Measurements from ENCODE around the gene KCNQ1. TPM values are rescaled to one million over a fixed set of nuclear protein-coding genes. Genes with fewer than 3 reads are reported as not detected.

Gene KCNQ1
- total and polyA plus RNA-seq, 2 donors (not counting 1 experiment from before 2014, with no cell fraction given): 21.5 to 28.8 TPM

GRCh38 chr11:2594267-2594666, 149.5 kb downstream of the KCNQ1 start:
- no peak for DNase-seq
- H3K36me3 ChIP-seq (replicated peaks in 1 of 2; ENCODE audit: control extremely low read depth in 1 of 2, control insufficient read depth in 1 of 2, extremely low read depth in 1 of 2, insufficient read depth in 2 of 2, low read length in 1 of 2): peaks cover 0 to 15% of the 10 kb centered on the region in 2 experiments
- Mint-ChIP-seq H3K9me3 (ENCODE audit: insufficient read depth) (peaks cover 5% of the 10 kb centered on the region), H3K27ac (no peak overlapping the region), H3K4me3 (no peak overlapping the region), H3K4me1 (no peaks in the 10 kb centered on the region), H3K27me3 (no peaks in the 10 kb centered on the region)
- H2AFZ ChIP-seq (ENCODE audit: insufficient read depth, low read depth, low read length, poor library complexity, severe bottlenecking): no peak overlapping the region
- no peak for ATAC-seq (ENCODE audit: low read depth)
- H3K79me2 ChIP-seq (ENCODE audit: control insufficient read depth, insufficient read depth, low read length): no peaks in the 10 kb centered on the region
- H3K9ac ChIP-seq (ENCODE audit: low read length): no peak overlapping the region
- ChIA-PET POLR2A (no interaction called here), CTCF (no interaction called here)
- peaks cover 0 to 8% (median 2%) of the 10 kb centered on the region in 3 donors for H3K9me3 ChIP-seq (ENCODE audit: control extremely low read depth in 1 of 3, control insufficient read depth in 2 of 3, insufficient read depth in 1 of 3, low read length in 2 of 3)
- no peak overlapping the region for H3K4me3 ChIP-seq (ENCODE audit: control extremely low read depth in 1 of 5, extremely low read depth in 1 of 5, insufficient read depth in 1 of 5, low read depth in 2 of 5, low read length in 4 of 5)
- H3K4me1 ChIP-seq (ENCODE audit: control insufficient read depth in 2 of 2, insufficient read depth in 2 of 2, low read length in 2 of 2): no peaks in the 10 kb centered on the region
- H3K27ac ChIP-seq (ENCODE audit: low read length in 2 of 2): no peak overlapping the region
- intact Hi-C loops (cut with micrococcal nuclease): no loop called here
- no peak overlapping the region for H3K4me2 ChIP-seq (replicated peaks; ENCODE audit: low read depth, low read length, poor library complexity, severe bottlenecking)
- TF ChIP-seq EZH2 (IDR thresholded peaks at IDR 0.05; ENCODE audit: borderline replicate concordance, insufficient read depth, low read depth, low read length, poor library complexity, severe bottlenecking) (no peak), CTCF (IDR thresholded peaks at IDR 0.05) (no peak)
- no CpG with 5 or more reads among the region's 1 CpG for WGBS (ENCODE audit: insufficient coverage)
- H4K20me1 ChIP-seq (ENCODE audit: control insufficient read depth, insufficient read depth, low read length, poor library complexity, severe bottlenecking): no peaks in the 10 kb centered on the region
- no peaks in the 10 kb centered on the region for H3K27me3 ChIP-seq (replicated peaks in 1 of 4; ENCODE audit: control extremely low read depth in 1 of 4, control insufficient read depth in 3 of 4, insufficient read depth in 4 of 4, low read length in 3 of 4)

GRCh38 chr11:2595204-2595603, 150.4 kb downstream of the KCNQ1 start:
- H3K4me1 ChIP-seq (ENCODE audit: control insufficient read depth in 2 of 2, insufficient read depth in 2 of 2, low read length in 2 of 2): no peaks in the 10 kb centered on the region
- H4K20me1 ChIP-seq (ENCODE audit: control insufficient read depth, insufficient read depth, low read length, poor library complexity, severe bottlenecking): no peaks in the 10 kb centered on the region
- no peak overlapping the region for H3K4me2 ChIP-seq (replicated peaks; ENCODE audit: low read depth, low read length, poor library complexity, severe bottlenecking)
- ChIA-PET CTCF (no interaction called here), POLR2A (no interaction called here)
- TF ChIP-seq EZH2 (IDR thresholded peaks at IDR 0.05; ENCODE audit: borderline replicate concordance, insufficient read depth, low read depth, low read length, poor library complexity, severe bottlenecking) (no peak), CTCF (IDR thresholded peaks at IDR 0.05) (no peak)
- Mint-ChIP-seq H3K4me3 (no peak overlapping the region), H3K27ac (no peak overlapping the region), H3K4me1 (no peaks in the 10 kb centered on the region), H3K9me3 (ENCODE audit: insufficient read depth) (peaks cover 5% of the 10 kb centered on the region), H3K27me3 (no peaks in the 10 kb centered on the region)
- DNase-seq (no peak), ATAC-seq (ENCODE audit: low read depth) (no peak)
- no peaks in the 10 kb centered on the region for H3K79me2 ChIP-seq (ENCODE audit: control insufficient read depth, insufficient read depth, low read length)
- H3K27me3 ChIP-seq (replicated peaks in 1 of 4; ENCODE audit: control extremely low read depth in 1 of 4, control insufficient read depth in 3 of 4, insufficient read depth in 4 of 4, low read length in 3 of 4): no peaks in the 10 kb centered on the region
- H3K36me3 ChIP-seq (replicated peaks in 1 of 2; ENCODE audit: control extremely low read depth in 1 of 2, control insufficient read depth in 1 of 2, extremely low read depth in 1 of 2, insufficient read depth in 2 of 2, low read length in 1 of 2): peaks cover 0 to 9% of the 10 kb centered on the region in 2 experiments
- intact Hi-C loops (cut with micrococcal nuclease): no loop called here
- H3K4me3 ChIP-seq (ENCODE audit: control extremely low read depth in 1 of 5, extremely low read depth in 1 of 5, insufficient read depth in 1 of 5, low read depth in 2 of 5, low read length in 4 of 5): no peak overlapping the region
- H2AFZ ChIP-seq (ENCODE audit: insufficient read depth, low read depth, low read length, poor library complexity, severe bottlenecking): no peak overlapping the region
- H3K9me3 ChIP-seq (ENCODE audit: control extremely low read depth in 1 of 3, control insufficient read depth in 2 of 3, insufficient read depth in 1 of 3, low read length in 2 of 3): peaks cover 0 to 8% (median 2%) of the 10 kb centered on the region in 3 donors
- no peak overlapping the region for H3K9ac ChIP-seq (ENCODE audit: low read length)
- no peak overlapping the region for H3K27ac ChIP-seq (ENCODE audit: low read length in 2 of 2)
- 89% methylated on average over 1 of the region's 3 CpGs for WGBS (ENCODE audit: insufficient coverage)

Data from B cell (primary cell).